ENCODE measurements around the gene PDE9A. TPM values are rescaled to one million over a fixed set of nuclear protein-coding genes. Genes with fewer than 3 reads are reported as not detected.

Gene PDE9A
- total RNA-seq, 1 donor from 2014 or later = 3.9 TPM

DNA sequence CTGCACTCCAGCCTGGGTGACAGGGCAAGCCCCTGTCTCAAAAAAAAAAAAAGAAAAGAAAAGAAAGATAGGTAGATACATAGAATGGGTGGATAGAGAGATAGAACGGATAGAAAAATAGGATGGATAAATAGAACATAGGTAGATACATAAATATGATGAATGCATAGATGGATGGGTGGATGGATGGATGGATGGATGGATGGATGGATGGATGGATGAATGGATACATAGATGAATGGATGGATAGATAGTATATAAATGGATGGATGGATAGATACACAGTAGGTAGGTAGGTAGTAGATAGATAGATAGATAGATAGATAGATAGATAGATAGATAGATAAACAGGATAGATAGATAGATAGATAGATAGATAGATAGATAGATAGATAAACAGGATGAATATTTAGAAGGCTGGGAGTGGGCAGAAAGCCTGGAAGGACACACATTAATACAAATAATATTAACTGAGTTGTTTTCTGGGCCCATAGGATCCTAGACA lies 87.0 kb downstream of the PDE9A start:
- H3K36me3 ChIP-seq (ENCODE audit: control insufficient read depth, insufficient read depth, low read length) = no peaks in the 10 kb centered on the region
- no peak for TF ChIP-seq CTCF (IDR thresholded peaks at IDR 0.05; ENCODE audit: insufficient read depth, low read length, poor library complexity, severe bottlenecking)
- H3K27me3 ChIP-seq (ENCODE audit: control insufficient read depth, insufficient read depth, low read length) = peaks cover 16% of the 10 kb centered on the region
- H3K4me3 ChIP-seq (ENCODE audit: low read depth, low read length) = no peak overlapping the region
- no peak for DNase-seq (ENCODE audit: low read depth)

GRCh38 chr21:42741066-42741465 lies 87.6 kb downstream of the PDE9A start:
- peaks cover 16% of the 10 kb centered on the region for H3K27me3 ChIP-seq (ENCODE audit: control insufficient read depth, insufficient read depth, low read length)
- no peak for DNase-seq (ENCODE audit: low read depth)
- TF ChIP-seq CTCF (IDR thresholded peaks at IDR 0.05; ENCODE audit: insufficient read depth, low read length, poor library complexity, severe bottlenecking) = no peak
- H3K36me3 ChIP-seq (ENCODE audit: control insufficient read depth, insufficient read depth, low read length) = no peaks in the 10 kb centered on the region
- H3K4me3 ChIP-seq (ENCODE audit: low read depth, low read length) = no peak overlapping the region

DNA sequence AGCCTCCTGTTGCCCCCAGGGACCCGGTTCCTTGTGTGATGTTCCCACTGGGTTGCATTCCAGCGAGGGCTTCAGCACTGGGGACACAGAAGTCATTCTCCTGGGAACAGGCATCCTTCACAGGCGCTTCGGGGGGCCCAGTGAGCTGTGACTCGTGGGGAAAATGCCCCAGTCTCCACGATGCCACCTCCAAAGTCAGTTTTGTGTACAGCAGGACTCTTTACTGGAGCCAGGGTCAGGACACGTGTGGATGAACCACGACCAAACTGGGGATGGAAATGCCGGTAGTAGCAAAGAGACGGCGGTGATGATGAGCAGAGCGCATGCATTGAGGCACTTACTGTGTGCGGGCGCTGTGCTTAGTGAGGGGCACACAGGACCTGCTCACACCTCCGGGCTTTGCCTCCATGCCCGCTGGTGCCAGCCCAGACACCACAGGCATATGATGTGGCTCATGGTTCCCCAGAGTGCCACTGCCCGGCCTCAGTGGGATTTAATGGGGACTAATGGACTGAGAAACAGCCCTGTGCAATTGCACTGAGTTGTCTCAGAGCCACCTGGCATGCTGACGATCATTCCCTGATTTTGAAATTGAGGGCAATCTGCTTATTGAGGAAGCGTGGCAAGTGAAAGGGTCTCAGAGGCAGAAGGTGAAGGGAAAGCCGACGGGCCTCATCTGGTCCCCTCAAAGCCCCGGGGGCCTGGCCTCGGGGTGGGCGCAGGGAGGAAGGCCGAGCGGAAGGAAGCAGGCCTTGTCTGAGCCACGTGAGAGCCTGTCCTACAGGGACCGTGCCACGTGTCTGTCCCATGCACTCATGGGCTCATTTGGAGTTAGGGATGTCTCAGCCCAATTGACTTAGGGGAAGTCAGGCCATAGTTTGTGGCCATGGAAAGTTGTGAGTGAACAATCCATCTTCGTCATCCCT lies 91.4 kb downstream of the PDE9A start:
- Histone ChIP-seq H3K27me3 (ENCODE audit: control insufficient read depth, insufficient read depth, low read length) (peaks cover 20% of the 10 kb centered on the region), H3K36me3 (ENCODE audit: control insufficient read depth, insufficient read depth, low read length) (no peaks in the 10 kb centered on the region), H3K4me3 (ENCODE audit: low read depth, low read length) (no peak overlapping the region)
- no peak for TF ChIP-seq CTCF (IDR thresholded peaks at IDR 0.05; ENCODE audit: insufficient read depth, low read length, poor library complexity, severe bottlenecking)
- no peak for DNase-seq (ENCODE audit: low read depth)

GRCh38 chr21:42745511-42746239 lies 92.3 kb downstream of the PDE9A start:
- no peaks in the 10 kb centered on the region for H3K36me3 ChIP-seq (ENCODE audit: control insufficient read depth, insufficient read depth, low read length)
- H3K4me3 ChIP-seq (ENCODE audit: low read depth, low read length) = no peak overlapping the region
- no peak for DNase-seq (ENCODE audit: low read depth)
- H3K27me3 ChIP-seq (ENCODE audit: control insufficient read depth, insufficient read depth, low read length) = peaks cover 20% of the 10 kb centered on the region
- TF ChIP-seq CTCF (IDR thresholded peaks at IDR 0.05; ENCODE audit: insufficient read depth, low read length, poor library complexity, severe bottlenecking) = no peak

DNA sequence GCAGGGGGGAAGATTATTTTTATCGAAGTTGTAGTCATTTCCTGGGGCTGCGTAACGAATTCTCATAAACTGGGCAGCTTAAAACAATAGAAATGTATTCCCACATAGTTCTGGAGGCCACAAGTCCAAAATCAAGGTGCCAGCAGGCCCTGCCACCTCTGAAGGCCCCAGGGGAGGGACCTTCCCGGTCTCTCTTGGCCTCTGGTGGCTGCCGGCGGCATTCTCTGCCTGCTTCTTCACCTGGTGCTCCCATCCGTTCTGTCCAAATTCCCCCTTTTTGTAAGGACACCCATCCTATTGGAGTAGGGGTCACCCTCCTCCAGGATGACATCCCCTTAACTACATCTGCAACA lies 92.8 kb downstream of the PDE9A start:
- Histone ChIP-seq H3K27me3 (ENCODE audit: control insufficient read depth, insufficient read depth, low read length) (peaks cover 16% of the 10 kb centered on the region), H3K36me3 (ENCODE audit: control insufficient read depth, insufficient read depth, low read length) (no peaks in the 10 kb centered on the region), H3K4me3 (ENCODE audit: low read depth, low read length) (no peak overlapping the region)
- DNase-seq (ENCODE audit: low read depth) = no peak
- no peak for TF ChIP-seq CTCF (IDR thresholded peaks at IDR 0.05; ENCODE audit: insufficient read depth, low read length, poor library complexity, severe bottlenecking)

Data from kidney epithelial cell (primary cell).